HL-60 (cell line): ENCODE results near the gene LUZP4.
A peak's percentile ranks its signal among the peaks of the same experiment; 100 is the strongest.

Source experiments
- DNase-seq, 2 experiments: peaks; one replicate each; pipeline ENCODE4 v3.0.0-alpha.2; 2010 to 2020; ENCODE audit warnings: low read depth in 1 of 2, low spot score in 1 of 2
- H3K27ac ChIP-seq: fragments of 250-450 bp; sonication (Bioruptor Pico); replicated peaks from 2 replicates; pipeline ENCODE4 v1.5.1; 2020; ENCODE audit warnings: mild to moderate bottlenecking, moderate library complexity
- H3K27me3 ChIP-seq: fragments of 250-450 bp; sonication (Bioruptor Pico); 2 replicates; pipeline ENCODE4 v1.5.1; 2021; ENCODE audit warnings: mild to moderate bottlenecking, moderate library complexity; ENCODE audit not compliant: insufficient read depth, poor library complexity, severe bottlenecking
- H3K4me3 ChIP-seq: replicated peaks from 2 replicates; pipeline ENCODE4 v1.5.1; 2011; ENCODE audit warnings: mild to moderate bottlenecking, control low read depth, low read length; ENCODE audit not compliant: insufficient read depth
- GABPA ChIP-seq: IDR thresholded peaks from 2 replicates; pipeline ENCODE4 v1.6.1; 2012; ENCODE audit warnings: low read depth
- POLR2AphosphoS5 ChIP-seq: IDR thresholded peaks from 2 replicates; pipeline ENCODE4 v1.6.1; 2012; ENCODE audit warnings: low read depth
- REST ChIP-seq: IDR thresholded peaks from 2 replicates; pipeline ENCODE4 v1.6.1; 2012; ENCODE audit warnings: low read depth; ENCODE audit not compliant: insufficient replicate concordance
- SPI1 ChIP-seq: IDR thresholded peaks from 2 replicates; pipeline ENCODE4 v1.6.1; 2012; ENCODE audit warnings: low read depth, mild to moderate bottlenecking, borderline replicate concordance
- TF ChIP-seq, protein P1 (sequence below): IDR thresholded peaks from one replicate; pipeline ENCODE4 v1.5.1; 2011; ENCODE audit warnings: low read length, control low read depth, inconsistent platforms; ENCODE audit not compliant: insufficient read depth

LUZP4 gene

GRCh38 chrX:115330498-115331168 is 41.1 kb downstream of the LUZP4 start:
- Histone ChIP-seq H3K27ac (no peak overlapping the region), H3K4me3 (no peak overlapping the region), H3K27me3 (no peaks in the 10 kb centered on the region)
- DNase-seq, result peak in 1 of 2 experiments; percentile 17
- TF ChIP-seq REST, result no peak
- TF ChIP-seq, protein P1, sequence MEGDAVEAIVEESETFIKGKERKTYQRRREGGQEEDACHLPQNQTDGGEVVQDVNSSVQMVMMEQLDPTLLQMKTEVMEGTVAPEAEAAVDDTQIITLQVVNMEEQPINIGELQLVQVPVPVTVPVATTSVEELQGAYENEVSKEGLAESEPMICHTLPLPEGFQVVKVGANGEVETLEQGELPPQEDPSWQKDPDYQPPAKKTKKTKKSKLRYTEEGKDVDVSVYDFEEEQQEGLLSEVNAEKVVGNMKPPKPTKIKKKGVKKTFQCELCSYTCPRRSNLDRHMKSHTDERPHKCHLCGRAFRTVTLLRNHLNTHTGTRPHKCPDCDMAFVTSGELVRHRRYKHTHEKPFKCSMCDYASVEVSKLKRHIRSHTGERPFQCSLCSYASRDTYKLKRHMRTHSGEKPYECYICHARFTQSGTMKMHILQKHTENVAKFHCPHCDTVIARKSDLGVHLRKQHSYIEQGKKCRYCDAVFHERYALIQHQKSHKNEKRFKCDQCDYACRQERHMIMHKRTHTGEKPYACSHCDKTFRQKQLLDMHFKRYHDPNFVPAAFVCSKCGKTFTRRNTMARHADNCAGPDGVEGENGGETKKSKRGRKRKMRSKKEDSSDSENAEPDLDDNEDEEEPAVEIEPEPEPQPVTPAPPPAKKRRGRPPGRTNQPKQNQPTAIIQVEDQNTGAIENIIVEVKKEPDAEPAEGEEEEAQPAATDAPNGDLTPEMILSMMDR, result peak; percentile 41

DNA sequence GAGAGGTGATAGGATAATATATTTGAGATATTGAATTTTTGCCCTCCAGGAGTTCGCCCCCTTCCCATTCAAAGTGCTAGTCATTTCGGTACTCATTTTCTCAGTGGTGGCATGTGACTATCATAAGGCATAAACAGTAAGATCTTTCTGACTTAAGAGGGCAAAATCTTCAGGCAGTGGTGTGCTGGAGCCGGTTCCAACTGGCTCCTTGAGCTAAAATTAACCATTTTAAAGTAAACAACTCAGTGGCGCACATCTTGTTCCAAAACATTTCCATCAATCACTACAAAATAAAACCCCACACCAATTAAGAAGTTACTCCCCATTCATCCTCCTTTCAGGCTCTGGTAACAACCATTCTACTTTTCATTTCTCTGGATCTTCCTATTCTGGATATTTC is 43.3 kb downstream of the LUZP4 start:
- no peak for DNase-seq
- no peak for TF ChIP-seq REST
- TF ChIP-seq, protein P1, result no peak
- TF ChIP-seq POLR2AphosphoS5, result no peak
- TF ChIP-seq SPI1, result no peak
- TF ChIP-seq GABPA, result no peak
- H3K27ac ChIP-seq, result no peak overlapping the region
- no peak overlapping the region for H3K4me3 ChIP-seq
- no peaks in the 10 kb centered on the region for H3K27me3 ChIP-seq

DNA sequence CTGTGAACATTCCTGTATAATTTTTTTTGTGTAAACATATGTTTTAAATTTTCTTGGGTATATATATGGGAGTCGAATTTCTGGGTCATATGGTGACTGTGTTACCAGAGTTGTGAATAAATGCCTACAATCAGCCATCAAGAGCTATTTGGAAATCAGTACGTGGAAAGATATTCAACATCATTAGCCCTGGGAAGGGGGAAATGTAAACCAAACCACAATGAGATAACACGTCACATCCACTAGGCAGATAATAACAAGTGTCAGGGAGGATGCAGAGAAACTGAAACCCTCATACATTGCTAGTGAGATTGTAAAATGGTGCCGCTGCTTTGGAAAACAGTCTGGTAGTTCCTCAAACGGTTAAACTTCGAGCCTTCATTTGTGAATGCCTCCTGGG is 43.9 kb downstream of the LUZP4 start:
- DNase-seq, result no peak
- H3K27ac ChIP-seq, result no peak overlapping the region
- H3K27me3 ChIP-seq, result no peaks in the 10 kb centered on the region
- H3K4me3 ChIP-seq, result no peak overlapping the region
- TF ChIP-seq REST (no peak), GABPA (no peak), SPI1 (no peak), POLR2AphosphoS5 (no peak)
- TF ChIP-seq, protein P1, result no peak
